Measurements from ENCODE around the gene ELF4.

- no peak for TF ChIP-seq POLR2A (IDR thresholded peaks at IDR 0.05)
- TF ChIP-seq, protein P1, sequence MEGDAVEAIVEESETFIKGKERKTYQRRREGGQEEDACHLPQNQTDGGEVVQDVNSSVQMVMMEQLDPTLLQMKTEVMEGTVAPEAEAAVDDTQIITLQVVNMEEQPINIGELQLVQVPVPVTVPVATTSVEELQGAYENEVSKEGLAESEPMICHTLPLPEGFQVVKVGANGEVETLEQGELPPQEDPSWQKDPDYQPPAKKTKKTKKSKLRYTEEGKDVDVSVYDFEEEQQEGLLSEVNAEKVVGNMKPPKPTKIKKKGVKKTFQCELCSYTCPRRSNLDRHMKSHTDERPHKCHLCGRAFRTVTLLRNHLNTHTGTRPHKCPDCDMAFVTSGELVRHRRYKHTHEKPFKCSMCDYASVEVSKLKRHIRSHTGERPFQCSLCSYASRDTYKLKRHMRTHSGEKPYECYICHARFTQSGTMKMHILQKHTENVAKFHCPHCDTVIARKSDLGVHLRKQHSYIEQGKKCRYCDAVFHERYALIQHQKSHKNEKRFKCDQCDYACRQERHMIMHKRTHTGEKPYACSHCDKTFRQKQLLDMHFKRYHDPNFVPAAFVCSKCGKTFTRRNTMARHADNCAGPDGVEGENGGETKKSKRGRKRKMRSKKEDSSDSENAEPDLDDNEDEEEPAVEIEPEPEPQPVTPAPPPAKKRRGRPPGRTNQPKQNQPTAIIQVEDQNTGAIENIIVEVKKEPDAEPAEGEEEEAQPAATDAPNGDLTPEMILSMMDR (IDR thresholded peaks at IDR 0.05) = no peak
Measured at GRCh38 chrX:130025256-130025655, 85.0 kb downstream of the ELF4 start.

All from transverse colon (tissue), 3 donors.